GM18519 (cell line): ENCODE measurements around the gene XCR1.
"Not testable (repeated sequence)": the region's sequence is repeated elsewhere in the genome, so short reads cannot be mapped to it uniquely, and the experiment has no call there.

Source experiments
- ATAC-seq: cut with Tn5 transposase; IDR thresholded peaks from one replicate; pipeline ENCODE4 v1.9.1; 2021; ENCODE audit warnings: mild to moderate bottlenecking, moderate library complexity; ENCODE audit not compliant: unreplicated experiment, low FRiP score

Gene XCR1

GRCh38 chr3:46049093-46049492 is 21.8 kb upstream of the XCR1 start:
- no peak for ATAC-seq

GRCh38 chr3:46046231-46046630 is 18.9 kb upstream of the XCR1 start:
- ATAC-seq: not testable (repeated sequence)

GRCh38 chr3:46038916-46039315 is 11.6 kb upstream of the XCR1 start:
- no peak for ATAC-seq

DNA sequence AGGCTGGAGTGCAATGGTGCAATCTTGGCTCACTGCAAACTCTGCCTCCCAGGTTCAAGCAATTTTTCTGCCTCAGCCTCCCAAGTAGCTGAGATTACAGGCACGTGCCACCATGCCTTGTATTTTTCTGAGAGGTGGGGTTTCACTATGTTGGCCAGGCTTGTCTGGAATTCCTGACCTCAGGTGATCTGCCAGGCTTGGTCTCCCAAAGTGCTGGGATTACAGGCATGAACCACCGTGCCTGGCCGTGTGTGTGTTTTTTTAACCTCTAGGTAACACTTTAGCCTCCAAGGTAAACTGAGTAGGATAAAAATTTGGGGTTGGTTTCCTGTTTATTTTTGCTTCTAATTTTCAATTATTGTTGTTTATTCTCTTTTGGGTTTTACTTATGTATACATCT is 10.8 kb upstream of the XCR1 start:
- ATAC-seq: not testable (repeated sequence)

- ATAC-seq: no peak
Measured at GRCh38 chr3:46036191-46036590, 8.9 kb upstream of the XCR1 start.

- ATAC-seq: no peak
Measured at GRCh38 chr3:46031747-46032146, 4.5 kb upstream of the XCR1 start.

- ATAC-seq: no peak
Measured at GRCh38 chr3:46031269-46031668, 4.0 kb upstream of the XCR1 start.

DNA sequence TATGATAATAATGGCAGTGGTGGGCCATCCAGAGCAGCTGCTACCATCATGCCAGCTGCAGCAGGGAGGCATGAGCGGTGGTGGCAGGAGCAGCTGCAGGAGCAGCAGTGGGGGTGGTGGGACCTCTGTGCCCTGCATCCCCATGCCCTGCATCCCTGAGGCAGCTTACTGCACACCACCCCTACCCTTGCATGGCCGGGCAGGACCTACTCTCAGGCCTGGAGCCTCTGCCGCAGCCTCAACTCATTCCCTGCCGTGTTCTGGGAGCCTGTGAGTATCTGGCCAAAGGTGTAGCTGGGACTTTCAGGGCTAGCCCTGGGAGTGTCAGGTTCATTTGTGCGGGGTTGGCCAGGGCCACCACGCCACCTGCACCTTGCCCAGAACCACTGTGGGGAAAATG is 3.3 kb upstream of the XCR1 start:
- ATAC-seq: no peak

- ATAC-seq: no peak
Measured at GRCh38 chr3:46029953-46030543, 2.8 kb upstream of the XCR1 start.

DNA sequence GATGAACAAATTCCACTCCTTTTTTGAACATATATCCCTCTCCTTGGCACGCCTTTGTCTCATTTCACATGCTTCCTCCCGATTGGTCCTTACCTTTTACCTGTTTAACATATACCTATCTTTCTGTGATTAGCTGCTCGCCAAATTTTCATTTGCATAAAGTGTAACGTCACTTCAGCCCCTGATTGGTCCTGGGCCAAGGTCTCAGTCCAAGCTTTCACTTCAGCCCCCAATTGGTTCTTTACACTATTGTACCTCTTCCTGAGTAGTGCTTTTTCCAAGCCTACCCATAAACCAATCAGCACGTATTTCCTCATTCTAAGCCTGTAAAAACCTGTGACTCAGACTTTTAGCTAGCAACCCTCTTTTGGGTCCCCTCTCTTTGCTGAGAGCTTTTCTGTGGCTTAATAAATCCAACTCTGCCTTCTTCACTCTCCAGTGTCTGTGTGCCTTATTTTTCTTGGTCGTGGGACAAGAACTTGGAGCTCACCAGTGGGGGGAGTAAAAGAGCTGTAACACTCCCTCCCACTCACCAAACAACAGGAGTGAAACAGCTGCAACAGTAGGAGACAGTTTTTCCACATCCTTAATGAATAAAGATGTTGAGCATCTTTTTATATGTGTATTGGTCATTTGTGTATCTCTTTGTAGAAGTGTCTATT is 584 bp upstream of the XCR1 start:
- no peak for ATAC-seq

GRCh38 chr3:46025139-46025538 is 2.1 kb downstream of the XCR1 start:
- no peak for ATAC-seq

GRCh38 chr3:46024131-46024530 is 3.2 kb downstream of the XCR1 start:
- no peak for ATAC-seq

DNA sequence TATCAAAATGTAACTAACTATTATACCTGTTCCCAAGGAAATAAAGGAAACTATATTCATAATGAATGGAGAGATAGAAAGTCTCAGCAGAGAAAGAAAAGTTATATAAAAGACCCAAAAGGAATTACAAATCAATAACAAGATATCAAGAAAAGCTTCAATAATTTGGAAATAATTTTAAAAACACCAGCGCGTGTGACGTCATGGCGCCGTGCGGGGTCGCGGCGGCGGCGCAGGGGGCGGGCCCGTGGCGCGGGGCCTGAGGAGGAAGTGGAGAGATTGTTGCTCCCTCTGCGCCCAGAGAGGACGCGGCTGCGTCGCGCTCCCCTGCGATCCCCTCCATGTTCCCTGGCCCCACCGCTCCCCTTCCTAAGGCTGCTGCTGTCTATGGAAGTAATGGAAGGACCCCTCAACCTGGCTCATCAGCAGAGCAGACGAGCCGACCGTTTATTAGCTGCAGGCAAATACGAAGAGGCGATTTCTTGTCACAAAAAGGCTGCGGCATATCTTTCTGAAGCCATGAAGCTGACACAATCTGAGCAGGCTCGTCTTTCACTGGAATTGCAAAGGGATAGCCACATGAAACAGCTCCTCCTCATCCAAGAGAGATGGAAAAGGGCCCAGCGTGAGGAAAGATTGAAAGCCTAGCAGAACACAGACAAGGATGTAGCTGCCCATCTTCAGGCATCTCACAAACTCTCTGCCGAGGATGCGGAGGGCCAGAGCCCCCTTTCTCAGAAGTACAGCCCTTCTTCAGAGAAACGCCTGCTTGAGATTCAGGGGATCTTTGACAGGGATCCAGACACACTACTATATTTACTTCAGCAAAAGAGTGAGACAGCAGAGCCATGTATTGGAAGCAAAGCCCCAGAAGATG is 4.1 kb downstream of the XCR1 start:
- ATAC-seq: no peak

- no peak for ATAC-seq
Measured at GRCh38 chr3:46021516-46021915, 5.8 kb downstream of the XCR1 start.

GRCh38 chr3:46020766-46021510 is 6.3 kb downstream of the XCR1 start:
- no peak for ATAC-seq

- no peak for ATAC-seq
Measured at GRCh38 chr3:46019707-46020106, 7.6 kb downstream of the XCR1 start.

GRCh38 chr3:46017720-46018119 is 9.6 kb downstream of the XCR1 start:
- no peak for ATAC-seq

DNA sequence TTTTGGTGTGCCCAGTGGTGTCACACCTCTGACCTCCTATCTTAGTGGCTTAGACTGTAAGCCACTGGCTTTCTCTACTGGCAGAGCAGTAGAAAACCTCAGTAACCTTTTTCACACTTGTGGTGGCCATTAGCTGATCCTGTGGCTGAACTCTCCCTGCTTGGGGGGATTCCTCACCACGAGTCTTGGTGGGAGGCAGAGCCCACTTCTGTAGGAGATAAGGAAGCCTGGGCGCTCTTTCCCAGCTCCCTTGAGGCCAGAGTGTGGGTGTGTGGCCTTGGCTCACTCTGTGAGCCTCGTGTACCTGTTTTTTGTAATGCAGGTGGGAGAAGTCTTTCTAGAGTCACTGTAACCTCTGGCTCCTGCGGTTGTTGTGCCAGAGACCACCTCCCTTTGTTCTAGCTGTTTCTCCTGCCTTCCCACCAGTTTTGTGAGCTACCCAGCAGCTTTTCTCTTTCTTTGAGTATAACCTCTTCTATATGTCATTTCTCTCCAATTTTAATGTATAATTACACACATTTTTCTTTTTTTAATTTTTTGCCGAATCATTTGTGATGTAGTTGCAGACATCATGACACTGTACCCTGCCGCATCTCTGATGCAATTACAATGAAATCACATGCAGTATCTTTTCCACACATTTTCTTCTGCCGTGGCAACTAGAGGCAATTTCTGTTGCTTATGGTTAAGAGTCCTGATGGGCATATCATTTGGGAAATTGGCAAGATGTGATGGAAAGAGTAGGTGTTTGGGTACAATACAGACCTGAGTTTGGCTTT is 13.8 kb downstream of the XCR1 start:
- no peak for ATAC-seq

DNA sequence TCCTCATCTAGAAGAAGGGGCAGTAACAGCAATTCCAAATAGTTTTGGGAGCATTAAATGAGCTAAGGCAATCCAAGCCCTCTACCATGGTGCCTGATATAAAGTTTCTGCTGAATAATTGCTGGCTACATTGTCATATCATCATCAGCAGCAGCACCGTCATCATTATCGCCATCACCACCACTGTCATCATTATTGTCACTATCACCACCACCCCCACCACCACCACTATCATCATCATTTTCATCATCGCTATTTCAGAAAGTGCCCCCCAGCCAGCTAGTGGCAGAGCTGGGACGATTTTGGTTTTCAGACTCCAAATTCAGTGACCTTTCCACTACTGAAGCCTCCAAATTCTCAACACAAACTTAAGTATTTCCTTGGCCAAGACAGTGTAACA is 15.0 kb downstream of the XCR1 start:
- ATAC-seq: no peak

DNA sequence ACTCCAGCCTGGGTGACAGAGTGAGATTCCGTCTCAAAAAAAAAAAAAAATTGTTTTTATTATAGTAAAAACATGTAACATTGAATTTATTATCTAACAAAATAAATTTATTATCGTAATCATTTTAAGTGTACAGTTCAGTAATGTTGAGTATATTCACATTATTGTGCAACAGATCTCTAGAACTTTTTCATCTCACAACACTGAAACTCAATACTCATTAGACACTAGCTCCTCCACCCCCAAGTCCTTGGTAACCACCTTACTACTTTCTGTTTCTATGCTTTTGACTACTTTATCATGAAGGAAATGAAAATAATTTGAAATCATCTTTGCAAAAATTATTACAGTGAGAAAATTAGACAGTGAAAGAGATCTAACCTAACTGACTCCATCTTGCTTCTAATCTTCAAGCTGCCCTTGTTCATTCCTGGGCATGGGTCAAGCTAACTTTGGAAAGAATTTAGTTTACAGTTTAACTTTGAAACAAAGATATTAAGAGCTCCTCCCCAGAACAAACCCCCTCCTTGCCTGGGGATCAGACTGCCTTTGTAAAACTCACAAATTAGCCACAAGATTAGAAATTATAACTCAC is 16.7 kb downstream of the XCR1 start:
- ATAC-seq: no peak
